ENCODE measurements around the gene ARHGAP23. TPM values are rescaled to one million over a fixed set of nuclear protein-coding genes. Genes with fewer than 3 reads are reported as not detected.
A peak's percentile ranks its signal among the peaks of the same experiment; 100 is the strongest.

ARHGAP23 gene
- total and polyA plus RNA-seq, 8 donors = 27.7 to 51.0 (median 39.7) TPM

DNA sequence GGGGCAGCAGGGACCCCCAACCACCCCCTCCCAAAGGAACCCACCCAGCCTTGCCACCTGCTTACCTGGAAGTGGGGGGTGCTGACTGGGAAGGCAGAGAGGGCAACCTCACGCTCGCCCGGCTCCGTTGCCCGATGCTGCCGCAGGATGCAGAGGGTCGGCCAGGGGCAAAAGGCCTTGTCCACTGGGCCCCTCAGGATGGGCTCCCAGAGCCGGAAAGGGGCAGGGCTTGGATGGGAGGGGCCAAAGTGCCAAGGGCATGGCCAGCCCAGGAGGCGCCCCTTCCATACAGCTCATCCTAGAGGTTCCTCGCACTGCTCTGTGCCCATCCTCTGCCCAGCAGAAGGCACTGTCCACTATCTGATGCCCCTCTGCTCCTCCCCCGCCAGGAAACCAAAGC lies 118.1 kb downstream of the ARHGAP23 start:
- TF ChIP-seq CTCF (IDR thresholded peaks at IDR 0.05) = no peak
- intact Hi-C loops (cut with DNase I) = no loop called here

GRCh38 chr17:38547444-38547843 lies 119.2 kb downstream of the ARHGAP23 start:
- no peak overlapping the region for H3K4me3 ChIP-seq
- H3K27me3 ChIP-seq = peaks cover 0 to 64% of the 10 kb centered on the region in 2 donors
- intact Hi-C loops (cut with DNase I) = no loop called here
- no peaks in the 10 kb centered on the region for H3K9me3 ChIP-seq
- no peaks in the 10 kb centered on the region for H3K4me1 ChIP-seq
- no peak for TF ChIP-seq CTCF (IDR thresholded peaks at IDR 0.05)
- no peak overlapping the region for H3K27ac ChIP-seq
- DNase-seq (no peak), ATAC-seq (no peak)
- no peaks in the 10 kb centered on the region for H3K36me3 ChIP-seq

More for the DNA sequence above, 118.1 kb downstream of the ARHGAP23 start:
- H3K27ac ChIP-seq = no peak overlapping the region
- H3K27me3 ChIP-seq = peaks cover 0 to 66% of the 10 kb centered on the region in 2 donors
- no peaks in the 10 kb centered on the region for H3K36me3 ChIP-seq
- H3K9me3 ChIP-seq = no peaks in the 10 kb centered on the region
- DNase-seq (no peak), ATAC-seq (no peak)
- no peak overlapping the region for H3K4me3 ChIP-seq
- H3K4me1 ChIP-seq = no peaks in the 10 kb centered on the region

DNA sequence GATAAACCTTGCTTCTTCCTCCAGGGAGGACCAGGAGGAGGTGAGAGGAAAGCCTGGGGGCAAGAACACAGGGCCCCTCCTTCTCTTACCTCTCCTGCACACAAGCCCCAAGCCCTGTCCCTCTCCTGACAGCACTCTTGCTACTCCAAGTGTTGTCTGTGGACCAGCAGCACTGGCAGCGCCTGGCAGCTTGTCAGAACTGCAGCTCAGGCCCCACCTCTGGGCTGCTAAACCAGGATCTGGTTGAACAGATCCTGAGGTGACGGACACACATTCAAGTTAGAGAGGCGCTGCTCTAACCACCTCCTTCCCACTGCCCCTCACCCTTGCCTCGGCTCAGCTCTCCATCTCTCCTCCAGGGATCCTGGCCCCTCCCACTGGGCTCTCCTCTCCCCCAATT lies 121.0 kb downstream of the ARHGAP23 start:
- H3K36me3 ChIP-seq = no peaks in the 10 kb centered on the region
- peaks cover 0 to 56% of the 10 kb centered on the region in 2 donors for H3K27me3 ChIP-seq
- no peaks in the 10 kb centered on the region for H3K4me1 ChIP-seq
- intact Hi-C loops (cut with DNase I) = no loop called here
- no peak overlapping the region for H3K27ac ChIP-seq
- no peak overlapping the region for H3K4me3 ChIP-seq
- no peaks in the 10 kb centered on the region for H3K9me3 ChIP-seq
- ATAC-seq (no peak), DNase-seq (no peak)
- no peak for TF ChIP-seq CTCF (IDR thresholded peaks at IDR 0.05)

- TF ChIP-seq CTCF (IDR thresholded peaks at IDR 0.05) = no peak
- Histone ChIP-seq H3K36me3 (no peaks in the 10 kb centered on the region), H3K27ac (no peak overlapping the region), H3K4me3 (no peak overlapping the region), H3K4me1 (no peaks in the 10 kb centered on the region), H3K9me3 (no peaks in the 10 kb centered on the region), H3K27me3 (peaks cover 0 to 44% of the 10 kb centered on the region in 2 donors)
- intact Hi-C loops (cut with DNase I) = no loop called here
- peak; percentile 33 for ATAC-seq
- no peak for DNase-seq
These were observed 122.4 kb downstream of the ARHGAP23 start for GRCh38 chr17:38550661-38551060.

- H3K27me3 ChIP-seq = peaks cover 0 to 39% of the 10 kb centered on the region in 2 donors
- no peaks in the 10 kb centered on the region for H3K36me3 ChIP-seq
- DNase-seq = no peak
- H3K9me3 ChIP-seq = no peaks in the 10 kb centered on the region
- no peak overlapping the region for H3K4me3 ChIP-seq
- TF ChIP-seq CTCF (IDR thresholded peaks at IDR 0.05) = no peak
- intact Hi-C loops (cut with DNase I) = no loop called here
- H3K4me1 ChIP-seq = no peaks in the 10 kb centered on the region
- ATAC-seq = no peak
- no peak overlapping the region for H3K27ac ChIP-seq
These were observed 122.9 kb downstream of the ARHGAP23 start for GRCh38 chr17:38551121-38551520.
